Kidney (tissue), 14 donors: ENCODE results near the gene GALNT18. TPM values are rescaled to one million over a fixed set of nuclear protein-coding genes. Genes with fewer than 3 reads are reported as not detected.

ENCODE experiments used
- DNase-seq, 5 donors: peaks; one replicate each; pipeline ENCODE4 v3.0.0-alpha.2; 2013 to 2020
- FAIRE-seq: peaks from 2 replicates; lab custom pipeline; 2012; peaks lifted over from hg19 to GRCh38; lab: Jason Lieb, UNC
- H3K27ac ChIP-seq, 2 donors: one replicate each; pipeline ENCODE4 v1.7.0; 2013; ENCODE audit warnings: low read depth in 2 of 2, low read length in 2 of 2, inconsistent platforms in 1 of 2
- H3K27me3 ChIP-seq: one replicate; pipeline ENCODE4 v1.7.1; 2013; ENCODE audit warnings: low read length, inconsistent platforms; ENCODE audit not compliant: control insufficient read depth, insufficient read depth
- H3K36me3 ChIP-seq, 3 donors: one replicate each; pipeline versions ENCODE4 v1.7.0 to v1.7.1; 2013; ENCODE audit warnings: low read length in 3 of 3, control low read depth in 1 of 3, inconsistent platforms in 1 of 3; ENCODE audit not compliant: insufficient read depth in 3 of 3, control insufficient read depth in 2 of 3
- H3K4me1 ChIP-seq, 3 donors: one replicate each; pipeline versions ENCODE4 v1.7.0 to v1.7.1; 2013; ENCODE audit warnings: low read length in 3 of 3, inconsistent platforms in 1 of 3, low read depth in 1 of 3; ENCODE audit not compliant: control insufficient read depth in 2 of 3, insufficient read depth in 2 of 3
- H3K4me3 ChIP-seq, 3 donors: one replicate each; pipeline versions ENCODE4 v1.7.0 to v1.8.1; 2013; ENCODE audit warnings: low read length in 3 of 3, control low read depth in 1 of 3, inconsistent platforms in 1 of 3
- H3K9ac ChIP-seq, 3 donors: one replicate each; pipeline versions ENCODE4 v1.7.0 to v1.7.1; 2013; ENCODE audit warnings: low read length in 3 of 3, control low read depth in 1 of 3, inconsistent platforms in 1 of 3
- H3K9me3 ChIP-seq, 3 donors: one replicate each; pipeline versions ENCODE4 v1.7.0 to v1.7.1; 2013; ENCODE audit warnings: low read length in 3 of 3, control low read depth in 1 of 3, inconsistent platforms in 1 of 3; ENCODE audit not compliant: control insufficient read depth in 2 of 3, insufficient read depth in 1 of 3
- intact Hi-C: fragments of 100-400 bp; cut with DNase I; formaldehyde crosslinking; loops from one replicate; pipeline ENCODE4 v1.11.1; 2022
- polyA plus RNA-seq: library from polyadenylated mRNA; stranded (reverse); fragments of 350-450 nt; fragmentation: Illumina TruSeq; extraction: RNeasy Lipid Tissue Mini Kit (QIAGEN cat#74804); gene quantifications from one replicate; pipeline ENCODE4 v1.2.3, GENCODE V29; 2014; ENCODE audit warnings: low read depth, low replicate concordance; ENCODE audit not compliant: insufficient read depth
- total RNA-seq: library from RNA; stranded (reverse); fragmentation: NEBNext Ultra II Directional; extraction: Animal tissue kit (Norgen Biotek cat#: 25700); gene quantifications from one replicate; pipeline ENCODE4 v1.2.1, GENCODE V29; 2021
- TF ChIP-seq, protein P1 (sequence below): IDR thresholded peaks from 3 replicates; pipeline ENCODE4 v1.5.1; 2012; ENCODE audit warnings: mild to moderate bottlenecking, moderate library complexity, borderline replicate concordance; ENCODE audit not compliant: insufficient read depth; ENCODE audit errors: extremely low read depth
- donor health status: control.
- donor health status: control.
- donor health status: control.
- donor health status: control.
- donor health status: control.
- donor health status: DM: yes; HTN: yes; CAD: no.
- donor health status: Normal renal cell carcinoma (clear cell type).

GALNT18 gene
- total and polyA plus RNA-seq, 2 donors from 2014 or later = 27.2 to 42.1 TPM

DNA sequence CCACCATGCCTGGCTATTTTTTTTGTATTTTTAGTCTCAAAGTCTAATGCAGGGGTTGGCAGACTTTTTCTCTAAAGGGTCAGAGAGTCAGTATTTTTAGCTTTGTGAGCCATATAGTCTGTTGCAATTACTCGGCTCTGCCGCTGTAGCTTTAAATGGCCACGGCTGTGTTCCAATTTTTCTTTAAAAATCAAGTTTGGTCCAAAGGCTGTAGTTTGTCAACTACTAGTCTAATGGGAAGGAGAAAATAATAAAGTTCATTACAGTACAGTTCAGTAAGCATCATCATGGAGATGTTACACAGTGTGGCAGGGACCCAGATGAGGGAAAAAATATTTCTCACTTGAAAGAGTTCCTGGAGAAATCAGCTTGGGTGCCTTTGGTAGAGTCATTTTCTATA, 376.4 kb downstream of the GALNT18 start:
- no peaks in the 10 kb centered on the region for H3K36me3 ChIP-seq
- DNase-seq (peak in 1 of 5 donors; percentile 39), FAIRE-seq (no peak)
- TF ChIP-seq, protein P1, sequence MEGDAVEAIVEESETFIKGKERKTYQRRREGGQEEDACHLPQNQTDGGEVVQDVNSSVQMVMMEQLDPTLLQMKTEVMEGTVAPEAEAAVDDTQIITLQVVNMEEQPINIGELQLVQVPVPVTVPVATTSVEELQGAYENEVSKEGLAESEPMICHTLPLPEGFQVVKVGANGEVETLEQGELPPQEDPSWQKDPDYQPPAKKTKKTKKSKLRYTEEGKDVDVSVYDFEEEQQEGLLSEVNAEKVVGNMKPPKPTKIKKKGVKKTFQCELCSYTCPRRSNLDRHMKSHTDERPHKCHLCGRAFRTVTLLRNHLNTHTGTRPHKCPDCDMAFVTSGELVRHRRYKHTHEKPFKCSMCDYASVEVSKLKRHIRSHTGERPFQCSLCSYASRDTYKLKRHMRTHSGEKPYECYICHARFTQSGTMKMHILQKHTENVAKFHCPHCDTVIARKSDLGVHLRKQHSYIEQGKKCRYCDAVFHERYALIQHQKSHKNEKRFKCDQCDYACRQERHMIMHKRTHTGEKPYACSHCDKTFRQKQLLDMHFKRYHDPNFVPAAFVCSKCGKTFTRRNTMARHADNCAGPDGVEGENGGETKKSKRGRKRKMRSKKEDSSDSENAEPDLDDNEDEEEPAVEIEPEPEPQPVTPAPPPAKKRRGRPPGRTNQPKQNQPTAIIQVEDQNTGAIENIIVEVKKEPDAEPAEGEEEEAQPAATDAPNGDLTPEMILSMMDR = no peak
- H3K9me3 ChIP-seq = no peaks in the 10 kb centered on the region
- no peaks in the 10 kb centered on the region for H3K27me3 ChIP-seq
- peaks cover 6 to 14% (median 11%) of the 10 kb centered on the region in 3 donors for H3K4me1 ChIP-seq
- H3K27ac ChIP-seq = no peak overlapping the region
- intact Hi-C loops = no loop called here
- H3K4me3 ChIP-seq = no peak overlapping the region
- no peak overlapping the region for H3K9ac ChIP-seq

DNA sequence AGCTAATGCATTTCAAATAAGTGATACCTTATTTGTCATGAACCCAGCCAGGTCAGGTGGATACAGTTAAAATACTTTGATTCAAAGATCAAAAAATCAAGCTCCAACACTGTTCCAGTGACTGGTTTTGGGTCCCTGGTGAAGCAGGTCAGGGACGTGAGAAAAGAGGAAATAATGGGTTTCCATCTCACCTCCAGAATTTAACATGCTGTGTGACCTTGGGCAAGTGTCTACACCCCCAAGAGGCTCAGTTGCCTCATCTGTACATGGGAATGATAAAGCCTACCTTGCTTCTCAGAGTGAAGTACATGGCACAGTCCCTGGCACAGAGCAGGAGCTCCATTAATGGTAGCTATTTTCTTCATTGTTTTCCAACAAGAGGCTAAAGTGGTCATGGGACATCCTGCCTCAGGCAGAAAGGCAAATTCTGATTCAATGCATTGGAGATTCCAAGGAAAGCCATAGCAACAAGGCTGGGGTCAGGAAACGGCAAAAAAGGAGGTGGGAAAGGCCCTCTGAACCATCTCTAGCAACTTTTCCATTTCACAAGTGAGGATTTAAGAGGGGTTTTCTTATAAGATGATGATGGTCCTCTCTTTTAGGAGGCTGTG, 377.2 kb downstream of the GALNT18 start:
- peak overlapping the region in 1 of 3 donors; percentile 3 for H3K9ac ChIP-seq
- peak overlapping the region; percentile 32 to 33 for H3K27ac ChIP-seq
- FAIRE-seq (no peak), DNase-seq (peak in 1 of 5 donors; percentile 37)
- H3K9me3 ChIP-seq = no peaks in the 10 kb centered on the region
- intact Hi-C loops = no loop called here
- TF ChIP-seq, protein P1 = no peak
- peaks cover 6 to 14% (median 11%) of the 10 kb centered on the region in 3 donors for H3K4me1 ChIP-seq
- H3K27me3 ChIP-seq = no peaks in the 10 kb centered on the region
- H3K36me3 ChIP-seq = no peaks in the 10 kb centered on the region
- H3K4me3 ChIP-seq = no peak overlapping the region

DNA sequence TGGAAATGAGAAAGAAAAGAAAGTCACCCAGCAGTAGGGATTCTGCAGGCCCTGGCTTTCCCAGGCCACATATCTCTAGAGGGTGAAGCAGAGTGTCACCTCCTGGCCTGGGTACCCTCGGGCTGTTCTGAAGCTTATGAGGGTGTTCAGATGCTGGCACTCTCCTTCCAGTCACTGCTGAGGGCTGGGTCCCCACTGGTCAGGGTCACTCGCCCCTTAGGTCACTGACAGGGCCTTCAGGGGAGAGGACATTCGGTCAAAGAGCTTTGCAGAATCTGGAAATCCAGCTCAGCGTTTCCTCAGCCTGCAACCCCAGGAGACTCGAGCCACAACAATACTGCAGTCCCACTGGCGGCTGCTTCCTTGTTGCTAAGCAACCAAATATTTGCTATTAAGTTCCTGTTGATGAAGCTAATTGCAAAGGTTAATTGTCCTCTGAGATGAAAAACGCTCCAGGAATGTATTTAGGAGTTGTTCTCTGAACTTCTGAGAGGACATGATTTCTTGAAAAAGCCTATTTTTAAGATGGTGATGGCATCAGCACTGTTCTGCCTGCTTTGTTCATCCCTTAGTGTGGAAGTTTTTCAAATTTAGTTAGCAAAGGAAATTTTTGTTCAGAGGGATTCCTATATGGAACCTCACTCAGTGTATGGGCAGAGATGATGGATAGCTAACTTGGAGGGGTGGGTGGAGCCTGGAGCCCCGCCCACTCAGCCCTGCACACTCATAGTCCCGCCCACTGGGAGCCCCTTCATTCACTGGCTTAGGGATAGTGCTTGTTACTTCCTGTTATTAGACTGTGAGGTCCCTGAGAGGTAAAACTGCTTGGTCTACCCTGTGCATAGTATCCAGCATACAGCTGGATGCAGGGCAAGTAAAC, 378.0 kb downstream of the GALNT18 start:
- no peaks in the 10 kb centered on the region for H3K36me3 ChIP-seq
- TF ChIP-seq, protein P1 = no peak
- no peaks in the 10 kb centered on the region for H3K27me3 ChIP-seq
- peak overlapping the region in 1 of 3 donors; percentile 3 for H3K9ac ChIP-seq
- intact Hi-C loops = no loop called here
- DNase-seq (peak; percentile 66 to 85 (median 81)), FAIRE-seq (no peak)
- no peak overlapping the region for H3K4me3 ChIP-seq
- peak overlapping the region; percentile 42 to 77 for H3K27ac ChIP-seq
- no peaks in the 10 kb centered on the region for H3K9me3 ChIP-seq
- peaks cover 6 to 14% (median 11%) of the 10 kb centered on the region in 3 donors for H3K4me1 ChIP-seq
